Testis (tissue), 3 donors: ENCODE measurements around the gene NAP1L4. TPM values are rescaled to one million over a fixed set of nuclear protein-coding genes. Genes with fewer than 3 reads are reported as not detected.

Experiments
- DNase-seq: peaks from one replicate; pipeline ENCODE4 v3.0.0-alpha.2; 2019
- H3K27ac ChIP-seq, 2 donors: fragments of 200-600 bp; sonication (generic); one replicate each; pipeline ENCODE4 v1.5.1; 2019
- H3K27me3 ChIP-seq: fragments of 200-600 bp; sonication (generic); one replicate; pipeline ENCODE4 v1.5.1; 2019
- H3K36me3 ChIP-seq: fragments of 200-600 bp; sonication (generic); one replicate; pipeline ENCODE4 v1.5.1; 2017; ENCODE audit warnings: low read depth; ENCODE audit errors: missing control alignments
- H3K4me1 ChIP-seq: fragments of 200-600 bp; sonication (generic); one replicate; pipeline ENCODE4 v1.5.1; 2019
- H3K4me3 ChIP-seq, 2 donors: fragments of 200-600 bp; sonication (generic); one replicate each; pipeline ENCODE4 v1.5.1; 2017 to 2019
- H3K9me3 ChIP-seq: fragments of 200-600 bp; sonication (generic); one replicate; pipeline ENCODE4 v1.5.1; 2017
- POLR2A ChIP-seq: fragments of 450-650 bp; IDR thresholded peaks from one replicate; pipeline ENCODE4 v1.6.1; 2017; ENCODE audit warnings: antibody characterized with exemption, mild to moderate bottlenecking, moderate library complexity
- WGBS, 2 donors: methylation state at CpG; one replicate each; pipeline ENCODE4 v1.1.5; 2018; 5-methylcytosine and 5-hydroxymethylcytosine counted together
- intact Hi-C: fragments of 100-400 bp; cut with DNase I; formaldehyde crosslinking; loops from one replicate; pipeline ENCODE4 v1.15.1; 2023; ENCODE audit warnings: low total_unique reads
- polyA plus RNA-seq: library from polyadenylated mRNA; stranded (reverse); fragments of 350-450 nt; fragmentation: Illumina TruSeq; extraction: RNeasy Lipid Tissue Mini Kit (QIAGEN cat#74804); gene quantifications from one replicate; pipeline ENCODE4 v1.2.3, GENCODE V29; 2014; ENCODE audit warnings: low read depth, low replicate concordance; ENCODE audit not compliant: insufficient read depth
- total RNA-seq, 2 donors: library from RNA; depleted of rRNA; stranded (reverse); fragments of >200 nt; gene quantifications; one replicate each; pipeline ENCODE4 v1.2.3, GENCODE V29; 2016
- TF ChIP-seq, protein P1 (sequence below), 3 experiments: fragments of 450-650 bp in 2 of 3; fragments of 200-600 bp in 1 of 3; sonication (generic) in 1 of 3; IDR thresholded peaks; one replicate each; pipeline ENCODE4 v1.5.1; 2016 to 2019; ENCODE audit warnings: antibody characterized with exemption in 3 of 3, mild to moderate bottlenecking in 2 of 3, moderate library complexity in 1 of 3

Gene NAP1L4
- total and polyA plus RNA-seq, 3 donors from 2014 or later, result 165 to 208 (median 206) TPM

DNA sequence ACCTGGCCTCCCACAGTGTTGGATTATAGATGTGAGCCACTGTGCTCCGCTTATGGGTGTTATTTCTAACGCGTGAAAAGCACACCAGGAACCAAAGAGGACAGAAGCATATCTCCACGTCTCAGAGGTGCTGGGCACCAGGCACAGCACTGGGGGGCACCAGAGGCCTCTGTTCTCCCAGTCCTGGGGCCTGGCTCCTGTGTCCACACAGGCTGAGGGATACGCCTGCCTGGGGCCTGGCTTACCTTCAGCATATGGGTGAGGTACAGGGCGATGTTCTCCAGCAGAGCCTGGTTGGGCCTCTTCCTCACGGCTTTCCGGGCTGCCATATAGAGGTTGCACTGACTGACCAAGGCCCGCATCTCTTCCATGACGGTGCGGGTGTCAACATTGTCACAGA lies 24.7 kb upstream of the NAP1L4 start:
- Histone ChIP-seq H3K4me3 (no peak overlapping the region), H3K36me3 (no peaks in the 10 kb centered on the region), H3K4me1 (no peaks in the 10 kb centered on the region), H3K9me3 (no peaks in the 10 kb centered on the region), H3K27ac (no peak overlapping the region), H3K27me3 (no peaks in the 10 kb centered on the region)
- no peak for DNase-seq
- intact Hi-C loops, result no loop called here
- no peak for TF ChIP-seq POLR2A
- TF ChIP-seq, protein P1, sequence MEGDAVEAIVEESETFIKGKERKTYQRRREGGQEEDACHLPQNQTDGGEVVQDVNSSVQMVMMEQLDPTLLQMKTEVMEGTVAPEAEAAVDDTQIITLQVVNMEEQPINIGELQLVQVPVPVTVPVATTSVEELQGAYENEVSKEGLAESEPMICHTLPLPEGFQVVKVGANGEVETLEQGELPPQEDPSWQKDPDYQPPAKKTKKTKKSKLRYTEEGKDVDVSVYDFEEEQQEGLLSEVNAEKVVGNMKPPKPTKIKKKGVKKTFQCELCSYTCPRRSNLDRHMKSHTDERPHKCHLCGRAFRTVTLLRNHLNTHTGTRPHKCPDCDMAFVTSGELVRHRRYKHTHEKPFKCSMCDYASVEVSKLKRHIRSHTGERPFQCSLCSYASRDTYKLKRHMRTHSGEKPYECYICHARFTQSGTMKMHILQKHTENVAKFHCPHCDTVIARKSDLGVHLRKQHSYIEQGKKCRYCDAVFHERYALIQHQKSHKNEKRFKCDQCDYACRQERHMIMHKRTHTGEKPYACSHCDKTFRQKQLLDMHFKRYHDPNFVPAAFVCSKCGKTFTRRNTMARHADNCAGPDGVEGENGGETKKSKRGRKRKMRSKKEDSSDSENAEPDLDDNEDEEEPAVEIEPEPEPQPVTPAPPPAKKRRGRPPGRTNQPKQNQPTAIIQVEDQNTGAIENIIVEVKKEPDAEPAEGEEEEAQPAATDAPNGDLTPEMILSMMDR (IDR thresholded peaks at IDR 0.05), result no peak
- WGBS, 2 donors, result 95 to 96% methylated on average over 11 of the region's 11 CpGs

DNA sequence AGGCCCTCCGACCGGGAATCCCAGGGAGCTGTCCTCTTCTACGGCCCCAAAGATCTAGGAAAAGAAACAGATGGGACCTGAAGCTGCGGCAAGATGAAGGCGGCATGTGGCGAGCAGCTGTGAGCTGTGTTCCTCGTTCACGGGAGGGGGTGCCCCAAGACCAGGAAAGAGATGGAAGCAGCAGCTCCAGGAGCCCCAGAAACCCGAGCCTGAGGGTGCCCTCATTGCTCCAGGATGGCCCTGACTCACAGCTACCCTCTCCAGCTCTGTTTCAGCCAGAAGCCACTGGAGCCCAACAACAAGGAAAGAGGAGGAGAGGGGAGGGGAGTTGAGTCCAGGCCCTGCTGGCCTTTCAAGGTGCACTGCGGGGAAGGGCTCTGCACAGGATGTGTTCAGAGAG lies 23.7 kb upstream of the NAP1L4 start:
- intact Hi-C loops, result no loop called here
- H3K4me3 ChIP-seq, result no peak overlapping the region
- H3K27me3 ChIP-seq, result no peaks in the 10 kb centered on the region
- H3K27ac ChIP-seq, result no peak overlapping the region
- DNase-seq, result no peak
- H3K9me3 ChIP-seq, result no peaks in the 10 kb centered on the region
- 91% methylated on average over 10 of the region's 10 CpGs for WGBS, 2 donors
- H3K4me1 ChIP-seq, result no peaks in the 10 kb centered on the region
- no peaks in the 10 kb centered on the region for H3K36me3 ChIP-seq
- no peak for TF ChIP-seq POLR2A
- TF ChIP-seq, protein P1 (IDR thresholded peaks at IDR 0.05), result no peak

GRCh38 chr11:3014943-3015342 lies 22.8 kb upstream of the NAP1L4 start:
- intact Hi-C loops, result no loop called here
- no peak overlapping the region for H3K27ac ChIP-seq
- no peaks in the 10 kb centered on the region for H3K27me3 ChIP-seq
- WGBS, 2 donors, result 91 to 92% methylated on average over 3 to 4 of the region's 4 CpGs
- no peaks in the 10 kb centered on the region for H3K36me3 ChIP-seq
- DNase-seq, result no peak
- TF ChIP-seq, protein P1 (IDR thresholded peaks at IDR 0.05), result no peak
- TF ChIP-seq POLR2A, result no peak
- H3K4me1 ChIP-seq, result no peaks in the 10 kb centered on the region
- no peaks in the 10 kb centered on the region for H3K9me3 ChIP-seq
- no peak overlapping the region for H3K4me3 ChIP-seq

GRCh38 chr11:3014057-3014938 lies 22.2 kb upstream of the NAP1L4 start:
- no peak for TF ChIP-seq POLR2A
- TF ChIP-seq, protein P1 (IDR thresholded peaks at IDR 0.05), result no peak
- Histone ChIP-seq H3K27me3 (no peaks in the 10 kb centered on the region), H3K4me3 (no peak overlapping the region), H3K27ac (no peak overlapping the region), H3K9me3 (no peaks in the 10 kb centered on the region), H3K4me1 (no peaks in the 10 kb centered on the region), H3K36me3 (no peaks in the 10 kb centered on the region)
- 87 to 88% methylated on average over 16 of the region's 16 CpGs for WGBS, 2 donors
- intact Hi-C loops, result no loop called here
- DNase-seq, result no peak
